Activated naive CD4-positive, alpha-beta T cell treated with Interleukin-2 at 50 U/mL for 16 hours (primary cell): ENCODE measurements around the gene DOK6.
"Not testable (repeated sequence)": the region's sequence is repeated elsewhere in the genome, so short reads cannot be mapped to it uniquely, and the experiment has no call there.

Experiments
- DNase-seq: peaks from one replicate; pipeline ENCODE4 v3.0.0-alpha.2; 2020

The DOK6 gene

GRCh38 chr18:69631281-69631680 lies 230.6 kb downstream of the DOK6 start:
- no peak for DNase-seq

- DNase-seq, result no peak
Measured at GRCh38 chr18:69635482-69635881, 234.8 kb downstream of the DOK6 start.

GRCh38 chr18:69636529-69637301 lies 236.0 kb downstream of the DOK6 start:
- no peak for DNase-seq

GRCh38 chr18:69638056-69638455 lies 237.4 kb downstream of the DOK6 start:
- DNase-seq, result no peak

GRCh38 chr18:69647702-69648101 lies 247.0 kb downstream of the DOK6 start:
- DNase-seq, result no peak

DNA sequence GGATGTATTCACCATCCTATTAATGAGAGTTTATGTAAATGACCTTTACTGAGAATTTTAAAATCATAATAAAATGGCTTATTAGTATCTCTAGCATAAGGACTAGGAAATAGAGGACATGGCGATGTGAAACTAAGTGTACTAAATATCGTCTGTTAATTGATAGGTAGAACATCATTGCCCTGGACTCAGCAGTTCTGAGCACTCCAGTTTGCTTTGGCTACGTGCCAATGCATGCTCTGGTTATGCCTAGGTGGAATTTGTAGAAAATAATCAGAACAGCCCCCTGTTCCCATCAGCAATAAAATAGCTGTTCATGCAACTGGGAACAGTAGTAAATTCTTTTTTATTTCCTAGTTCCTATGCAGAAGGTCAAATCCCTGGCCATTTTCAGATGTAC lies 247.8 kb downstream of the DOK6 start:
- DNase-seq, result no peak

DNA sequence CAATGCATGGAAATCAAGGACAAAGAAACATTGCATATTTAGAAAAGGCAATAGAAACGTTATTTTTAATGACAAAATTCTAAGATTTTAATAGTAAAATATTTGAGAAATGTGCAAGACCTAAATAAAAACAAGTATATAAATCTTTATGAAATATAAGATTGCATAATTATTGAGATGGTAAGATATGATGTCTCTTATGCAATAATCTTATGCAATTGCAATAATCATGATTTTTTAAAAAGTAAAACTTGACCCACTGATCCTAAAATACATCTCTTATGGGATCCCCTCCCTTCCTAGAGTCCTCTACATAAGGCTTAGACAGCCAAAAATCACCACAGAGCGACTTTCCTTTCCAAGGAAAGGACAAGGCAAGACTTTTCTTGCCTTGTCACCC lies 249.0 kb downstream of the DOK6 start:
- DNase-seq, result no peak

DNA sequence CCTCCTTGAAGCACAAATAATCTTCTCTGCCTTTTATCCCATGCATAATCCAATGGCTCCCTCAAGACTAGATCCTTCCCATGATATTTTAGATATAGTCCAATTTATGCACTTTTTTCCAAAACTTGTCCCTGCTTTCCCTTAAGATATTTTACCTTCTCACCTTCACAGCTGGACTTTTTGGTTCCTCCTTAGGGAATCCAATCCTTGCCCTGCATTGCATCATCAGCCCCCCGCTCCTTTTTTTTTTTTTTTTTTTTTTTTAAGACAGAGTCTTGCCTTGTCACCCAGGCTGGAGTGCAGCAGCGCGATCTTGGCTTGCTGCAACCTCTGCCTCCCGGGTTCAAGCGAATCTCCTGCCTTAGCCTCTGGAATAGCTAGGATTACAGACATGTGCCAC lies 250.6 kb downstream of the DOK6 start:
- no peak for DNase-seq

DNA sequence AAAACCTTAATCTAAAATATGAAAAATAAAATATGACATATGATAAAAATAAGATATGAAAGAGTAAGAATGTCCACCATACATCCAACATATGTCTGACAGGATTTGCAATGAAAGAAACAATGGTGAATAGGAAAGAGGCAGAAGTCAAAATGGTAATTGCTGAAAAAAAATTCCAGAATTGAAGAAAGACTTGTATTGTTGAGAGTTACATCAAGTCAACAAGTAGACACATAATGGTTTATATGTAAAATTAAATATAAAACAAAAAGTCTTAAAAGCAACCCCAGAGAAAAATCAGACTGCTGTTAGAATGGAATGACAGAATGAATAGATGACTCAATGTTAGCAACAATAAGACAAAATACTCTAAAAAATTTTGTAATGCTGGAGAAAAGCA lies 255.1 kb downstream of the DOK6 start:
- no peak for DNase-seq

- no peak for DNase-seq
Measured at GRCh38 chr18:69658103-69658502, 257.4 kb downstream of the DOK6 start.

GRCh38 chr18:69658685-69659084 lies 258.0 kb downstream of the DOK6 start:
- no peak for DNase-seq

DNA sequence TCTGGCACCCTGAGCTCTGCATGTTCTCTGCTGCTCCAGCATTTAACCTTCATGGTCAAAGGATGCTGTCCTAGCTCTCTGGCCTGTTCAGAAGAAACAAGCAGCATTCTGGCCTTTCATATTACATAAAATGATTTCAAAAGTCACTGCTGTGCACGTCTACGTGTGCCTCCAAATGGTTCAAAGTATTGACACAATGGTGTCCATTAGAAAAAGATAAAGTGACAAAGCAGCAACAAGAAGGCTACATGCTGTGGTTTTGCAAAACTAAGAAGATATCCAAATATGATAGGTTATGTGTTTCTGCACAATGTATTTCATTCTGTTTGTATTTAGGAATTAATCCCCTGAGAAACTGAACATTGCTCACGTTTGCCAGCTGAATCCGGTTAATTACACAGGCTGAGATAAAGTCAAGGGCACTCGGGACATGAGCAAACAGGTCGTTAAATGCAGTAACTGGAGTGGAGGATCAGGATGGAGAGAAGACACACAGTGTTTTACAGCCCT lies 258.5 kb downstream of the DOK6 start:
- no peak for DNase-seq

DNA sequence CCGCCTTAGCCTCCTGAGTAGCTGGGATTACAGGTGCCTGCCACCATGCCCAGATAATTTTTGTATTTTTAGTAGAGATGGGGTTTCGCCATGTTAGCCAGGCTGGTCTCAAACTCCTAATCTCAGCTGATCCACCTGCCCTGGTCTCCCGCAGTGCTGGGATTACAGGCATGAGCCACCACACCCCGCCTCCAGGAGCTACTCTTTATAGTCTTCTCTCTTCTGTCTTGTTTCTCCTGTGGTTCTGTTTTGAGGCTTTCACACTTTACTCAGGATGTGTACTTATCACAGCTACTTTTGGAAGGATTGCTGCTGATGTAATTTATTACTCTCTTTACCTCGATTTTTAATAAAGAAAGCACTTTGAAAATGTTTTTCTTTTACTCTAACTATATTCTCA lies 261.4 kb downstream of the DOK6 start:
- DNase-seq, result not testable (repeated sequence)

DNA sequence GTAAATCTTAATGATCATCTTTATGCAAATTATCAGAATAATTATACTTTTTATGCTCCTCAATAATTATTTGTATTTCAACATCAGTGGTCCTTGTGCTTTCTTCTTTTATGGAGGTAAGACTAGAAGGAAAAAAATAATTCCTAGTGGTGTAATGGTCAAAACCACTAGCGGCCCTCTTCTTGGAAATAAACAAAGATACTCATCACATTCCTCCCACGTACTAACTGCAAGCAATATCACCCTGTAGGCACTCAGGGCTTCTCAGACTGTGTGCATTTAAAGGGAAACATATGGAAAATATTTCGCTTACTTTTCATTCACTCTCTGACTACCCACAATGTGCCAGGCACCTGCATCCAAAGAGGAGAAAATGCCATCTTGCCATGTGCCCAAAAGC lies 263.7 kb downstream of the DOK6 start:
- DNase-seq, result no peak

DNA sequence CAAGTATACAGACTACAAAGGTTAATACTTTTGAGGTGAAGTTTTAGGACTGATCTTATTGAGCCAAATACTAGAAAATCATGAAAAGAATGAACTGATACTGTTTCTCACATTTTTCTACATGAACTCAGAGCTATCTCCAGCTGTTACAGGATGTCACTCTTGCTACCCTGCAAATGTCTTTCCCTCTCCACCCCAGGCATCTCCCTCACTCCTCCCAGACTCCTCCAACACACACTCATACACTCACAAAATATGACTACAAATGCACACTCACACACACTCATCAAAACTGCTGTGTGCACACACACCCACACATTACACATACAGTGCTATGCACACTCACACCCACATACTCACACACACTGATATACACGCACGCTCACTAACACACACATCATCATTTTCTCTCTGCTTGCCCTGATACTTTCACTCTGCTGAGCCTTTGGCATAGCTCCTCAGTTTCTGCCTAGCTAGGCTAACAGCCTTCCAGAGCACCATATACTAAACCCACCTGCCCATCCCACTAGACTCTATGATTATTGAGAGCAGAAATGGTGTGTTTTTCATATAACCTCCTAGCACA lies 273.7 kb downstream of the DOK6 start:
- no peak for DNase-seq

- DNase-seq, result no peak
Measured at GRCh38 chr18:69674966-69675365, 274.3 kb downstream of the DOK6 start.

- DNase-seq, result no peak
Measured at GRCh38 chr18:69677595-69677994, 276.9 kb downstream of the DOK6 start.

- DNase-seq, result no peak
Measured at GRCh38 chr18:69680123-69680522, 279.4 kb downstream of the DOK6 start.

DNA sequence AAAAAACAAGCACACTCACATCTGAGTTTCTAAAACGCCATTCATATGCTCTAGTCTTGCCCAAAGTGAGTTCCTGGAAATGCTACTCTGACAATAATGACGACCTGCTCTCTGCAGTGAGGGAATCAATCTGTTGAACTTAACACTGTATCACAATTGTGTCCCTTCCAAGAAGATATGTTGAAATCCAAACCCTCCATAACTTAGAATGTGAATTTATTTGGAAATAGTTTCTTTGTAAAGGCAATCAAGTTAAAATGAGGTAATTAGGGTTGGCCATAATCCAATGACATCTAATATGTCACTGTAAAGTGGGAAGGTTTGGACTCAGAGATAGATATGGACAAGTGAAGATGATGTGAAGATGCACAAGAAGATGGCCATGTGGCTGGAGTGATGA lies 282.5 kb downstream of the DOK6 start:
- no peak for DNase-seq

DNA sequence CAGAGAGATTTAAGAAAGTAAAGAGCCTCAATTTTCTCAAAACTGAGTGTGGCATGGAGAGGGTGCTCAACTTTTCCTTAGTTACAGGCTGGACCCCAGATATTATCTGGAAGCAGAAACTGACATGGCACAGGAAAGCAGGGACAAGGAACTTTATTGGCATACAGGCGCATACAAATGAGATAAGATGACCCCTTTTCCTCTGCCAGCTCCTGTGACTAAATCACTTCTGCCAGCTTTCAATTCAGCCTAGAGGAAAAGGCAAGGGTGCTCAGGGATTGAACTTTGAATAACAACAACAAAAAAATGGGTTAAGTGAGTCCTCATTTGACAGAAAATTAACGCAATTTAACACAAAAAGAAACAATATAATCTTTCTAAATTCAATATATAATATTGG lies 284.1 kb downstream of the DOK6 start:
- DNase-seq, result no peak

GRCh38 chr18:69686861-69687260 lies 286.2 kb downstream of the DOK6 start:
- no peak for DNase-seq

DNA sequence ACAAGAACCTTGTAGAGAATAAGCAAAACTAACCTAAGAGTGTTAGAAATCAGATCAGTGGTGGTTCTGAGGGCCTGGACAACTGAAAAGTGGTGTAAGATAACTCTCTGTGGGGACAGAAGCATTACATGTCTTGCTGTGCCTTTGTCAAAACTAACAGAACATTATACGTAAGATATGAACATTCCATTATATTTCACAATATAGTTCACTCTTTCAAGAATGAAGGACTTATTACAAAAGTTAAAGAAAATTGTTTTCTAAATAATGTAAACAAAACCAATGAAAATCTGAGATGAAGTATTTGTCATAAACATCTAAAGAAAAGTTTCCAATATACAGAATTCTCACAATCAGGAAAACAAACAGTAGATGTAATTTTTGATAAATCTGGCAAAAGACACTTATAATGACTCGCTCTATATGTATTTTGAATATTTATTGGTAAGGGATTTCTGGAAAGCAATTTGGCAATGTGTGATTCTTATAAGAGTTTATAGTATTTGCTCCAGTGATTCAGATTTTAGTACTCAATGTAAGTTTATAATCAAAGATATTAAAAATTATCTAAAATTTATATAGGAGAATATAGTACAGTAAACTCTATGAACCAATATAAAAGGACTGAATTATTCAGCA lies 288.6 kb downstream of the DOK6 start:
- no peak for DNase-seq

DNA sequence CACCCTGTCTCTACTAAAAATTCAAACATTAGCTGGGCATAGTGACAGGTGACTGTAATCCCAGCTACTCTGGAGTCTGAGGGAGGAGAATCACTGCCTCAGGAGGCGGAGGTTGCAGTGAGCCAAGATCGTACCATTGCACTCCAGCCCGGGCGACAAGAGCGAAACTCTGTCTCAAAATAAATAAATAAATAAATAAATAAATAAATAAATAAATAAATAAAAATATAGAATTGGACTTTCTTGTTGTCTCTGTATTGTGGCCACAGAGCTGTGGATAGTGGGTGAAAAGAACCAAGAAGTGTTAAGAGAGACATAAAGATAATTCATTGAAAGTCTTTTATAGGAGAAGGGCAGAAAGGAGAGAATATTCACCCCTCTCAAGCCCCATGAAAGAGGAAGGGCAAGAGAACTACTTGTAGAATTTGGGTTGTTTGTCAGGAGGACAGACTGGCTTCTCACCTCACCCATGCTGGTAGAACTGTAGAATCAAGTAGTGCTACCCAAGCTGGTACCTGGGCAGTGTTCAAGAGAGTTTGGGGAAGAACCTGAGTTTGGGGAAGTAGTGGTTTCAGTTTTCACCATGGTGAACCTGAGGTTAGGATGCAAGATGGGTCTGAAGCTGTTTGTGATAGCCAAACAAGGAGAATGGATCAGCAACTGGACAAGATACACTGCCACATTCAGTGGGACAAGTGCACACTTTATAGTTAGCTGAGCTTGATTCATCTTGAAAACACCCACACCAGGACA lies 290.5 kb downstream of the DOK6 start:
- DNase-seq, result no peak

DNA sequence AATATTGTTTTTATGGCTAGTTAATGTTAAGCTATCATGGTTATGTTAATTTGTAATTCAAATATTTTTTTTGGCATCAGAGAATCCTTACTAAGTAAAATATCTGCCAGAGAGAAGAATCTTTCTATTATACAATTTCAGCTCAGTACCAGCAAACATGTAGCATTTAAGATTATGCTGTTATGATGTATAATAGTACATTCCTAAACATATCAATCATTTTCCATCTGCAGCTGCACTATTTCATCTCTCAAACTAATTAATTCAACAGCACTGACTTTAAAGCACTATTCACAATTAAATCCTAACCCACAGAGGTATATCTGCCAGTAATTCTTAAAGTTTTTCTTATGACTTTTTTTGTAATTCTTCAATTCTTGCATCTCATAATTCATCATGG lies 296.4 kb downstream of the DOK6 start:
- DNase-seq, result no peak
